A673 (cell line): ENCODE data around the gene PCDH19. TPM values are rescaled to one million over a fixed set of nuclear protein-coding genes. Genes with fewer than 3 reads are reported as not detected.

ENCODE experiments used
- BruUV-seq: library from RNA; stranded (reverse); fragments of 400-500 nt; replicated peaks from 2 replicates; lab custom pipeline; 2021; lab: Mats Ljungman, UMichigan
- CTCF ChIA-PET: fragments of 300-600 bp; sonication (Branson Sonifier 250); formaldehyde crosslinking; loops from one replicate; lab custom pipeline; 2022; ENCODE audit warnings: antibody characterized with exemption; lab: Charles Lee
- POLR2A ChIA-PET: fragments of 300-600 bp; sonication (Branson Sonifier 250); formaldehyde crosslinking; loops from one replicate; lab custom pipeline; 2022; ENCODE audit warnings: antibody characterized with exemption; ENCODE audit not compliant: low non-redundant PET; lab: Charles Lee
- DNase-seq: peaks from one replicate; pipeline ENCODE4 v3.0.0-alpha.2; 2015; ENCODE audit warnings: low spot score
- H3K27ac ChIP-seq: fragments of 200-600 bp; sonication (generic); 2 replicates; pipeline ENCODE4 v1.5.1; 2016; ENCODE audit warnings: mixed run types, low read depth, mild to moderate bottlenecking, mixed read lengths, antibody characterized with exemption, low read length; ENCODE audit not compliant: poor library complexity, severe bottlenecking
- H3K27me3 ChIP-seq: fragments of 200-600 bp; sonication (generic); replicated peaks from 2 replicates; pipeline ENCODE4 v1.6.1; 2017; ENCODE audit warnings: mixed run types, low read depth, mild to moderate bottlenecking, mixed read lengths, antibody characterized with exemption, low read length; ENCODE audit not compliant: insufficient read depth, poor library complexity
- H3K36me3 ChIP-seq: fragments of 200-600 bp; sonication (generic); 2 replicates; pipeline ENCODE4 v1.6.1; 2016; ENCODE audit warnings: mixed run types, mild to moderate bottlenecking, mixed read lengths, antibody characterized with exemption, low read length; ENCODE audit not compliant: insufficient read depth, poor library complexity, severe bottlenecking
- H3K4me1 ChIP-seq: fragments of 200-600 bp; sonication (generic); 2 replicates; pipeline ENCODE4 v1.6.1; 2017; ENCODE audit warnings: mixed run types, mild to moderate bottlenecking, mixed read lengths, antibody characterized with exemption, low read length; ENCODE audit not compliant: insufficient read depth, poor library complexity, severe bottlenecking
- H3K4me3 ChIP-seq: fragments of 200-600 bp; sonication (generic); 2 replicates; pipeline ENCODE4 v1.5.1; 2016; ENCODE audit warnings: low read depth, mixed run types, mild to moderate bottlenecking, mixed read lengths, low read length; ENCODE audit not compliant: poor library complexity, severe bottlenecking
- H3K9me3 ChIP-seq: fragments of 200-600 bp; sonication (generic); 2 replicates; pipeline ENCODE4 v1.6.1; 2016; ENCODE audit warnings: mixed run types, low read depth, mild to moderate bottlenecking, mixed read lengths, antibody characterized with exemption, low read length; ENCODE audit not compliant: poor library complexity, severe bottlenecking
- CTCF ChIP-seq: fragments of 300-800, 200-600 bp; sonication (generic); conservative IDR thresholded peaks from 2 replicates; pipeline ENCODE4 v1.5.1; 2017; ENCODE audit warnings: low read depth, mild to moderate bottlenecking, antibody characterized with exemption, low read length, moderate library complexity, mixed read lengths
- EZH2 ChIP-seq: fragments of 200-600 bp; sonication (generic); IDR thresholded peaks from 2 replicates; pipeline ENCODE4 v1.6.1; 2017; ENCODE audit warnings: borderline replicate concordance, low read depth, mild to moderate bottlenecking, mixed read lengths, antibody characterized with exemption, low read length; ENCODE audit not compliant: poor library complexity, severe bottlenecking
- intact Hi-C: fragments of 100-400 bp; cut with micrococcal nuclease; formaldehyde crosslinking; loops from one replicate; pipeline ENCODE4 v1.10.0; 2022; ENCODE audit not compliant: unreplicated experiment
- total RNA-seq: library from RNA; stranded (reverse); gene quantifications from 2 replicates; pipeline ENCODE4 v1.2.3, GENCODE V29; 2021

PCDH19 gene
- total RNA-seq, 1 experiment from 2014 or later, result 0.80 TPM

GRCh38 chrX:100417681-100418080 is 7.6 kb upstream of the PCDH19 start:
- ChIA-PET POLR2A (no interaction called here), CTCF (no interaction called here)
- DNase-seq, result no peak
- H3K4me3 ChIP-seq, result no peak overlapping the region
- no TSS peak for BruUV-seq
- no peaks in the 10 kb centered on the region for H3K36me3 ChIP-seq
- intact Hi-C loops, result loop anchor here (10.0 kb wide), 1 partner anchor 1113 kb away; no protein-coding TSS in a partner anchor
- no peaks in the 10 kb centered on the region for H3K9me3 ChIP-seq
- no peak overlapping the region for H3K27ac ChIP-seq
- no peaks in the 10 kb centered on the region for H3K4me1 ChIP-seq
- peaks cover 7% of the 10 kb centered on the region for H3K27me3 ChIP-seq
- no peak for TF ChIP-seq EZH2
- no peak for TF ChIP-seq CTCF

GRCh38 chrX:100413229-100413628 is 3.2 kb upstream of the PCDH19 start:
- intact Hi-C loops, result loop anchor here (10.0 kb wide), 1 partner anchor 1108 kb away; no protein-coding TSS in a partner anchor
- BruUV-seq, result no TSS peak

GRCh38 chrX:100411802-100412715 is 2.0 kb upstream of the PCDH19 start:
- no TSS peak for BruUV-seq
- no peaks in the 10 kb centered on the region for H3K36me3 ChIP-seq
- no peaks in the 10 kb centered on the region for H3K4me1 ChIP-seq
- H3K27me3 ChIP-seq, result peaks cover 51% of the 10 kb centered on the region
- ChIA-PET CTCF (interaction anchor here (0.9 to 1.5 kb wide), 3 partner anchors 28 to 356 kb away, joined by 3 to 9 read pairs (median 4); no protein-coding TSS in a partner anchor), POLR2A (no interaction called here)
- DNase-seq, result no peak
- H3K4me3 ChIP-seq, result no peak overlapping the region
- intact Hi-C loops, result loop anchor here (10.0 kb wide), 1 partner anchor 1107 kb away; no protein-coding TSS in a partner anchor
- H3K27ac ChIP-seq, result no peak overlapping the region
- H3K9me3 ChIP-seq, result no peaks in the 10 kb centered on the region
- TF ChIP-seq EZH2 (peak; percentile 8), CTCF (no peak)

More at GRCh38 chrX:100413229-100413628, 3.2 kb upstream of the PCDH19 start:
- CTCF ChIA-PET, result interaction anchor here (0.6 to 1.5 kb wide), 6 partner anchors 10 to 1390 kb away, joined by 3 to 9 read pairs (median 3); no protein-coding TSS in a partner anchor
- TF ChIP-seq EZH2, result no peak
- TF ChIP-seq CTCF, result peak; percentile 63
- Histone ChIP-seq H3K9me3 (no peaks in the 10 kb centered on the region), H3K27ac (no peak overlapping the region), H3K4me1 (no peaks in the 10 kb centered on the region), H3K27me3 (peaks cover 42% of the 10 kb centered on the region), H3K4me3 (no peak overlapping the region), H3K36me3 (no peaks in the 10 kb centered on the region)
- POLR2A ChIA-PET, result no interaction called here
- DNase-seq, result peak; percentile 77
